GM18519 (cell line): ENCODE results near the gene SSR3.

Source experiments
- ATAC-seq: cut with Tn5 transposase; IDR thresholded peaks from one replicate; pipeline ENCODE4 v1.9.1; 2021; ENCODE audit warnings: mild to moderate bottlenecking, moderate library complexity; ENCODE audit not compliant: unreplicated experiment, low FRiP score

Gene SSR3

GRCh38 chr3:156495816-156496215, 59.1 kb downstream of the SSR3 start:
- no peak for ATAC-seq

GRCh38 chr3:156493887-156494286, 61.0 kb downstream of the SSR3 start:
- ATAC-seq, result no peak

GRCh38 chr3:156492801-156493261, 62.1 kb downstream of the SSR3 start:
- no peak for ATAC-seq

GRCh38 chr3:156491192-156491591, 63.7 kb downstream of the SSR3 start:
- ATAC-seq, result no peak
